ENCODE data around the gene BASP1.
"Not testable (repeated sequence)": the region's sequence is repeated elsewhere in the genome, so short reads cannot be mapped to it uniquely, and the experiment has no call there.

Gene BASP1

GRCh38 chr5:17217493-17218352, at the start of gene BASP1:
TSS of gene BASP1 (plus strand) at chr5:17217631. CDS start at chr5:17275217, 57,586 bp downstream.
- DNase-seq, result peak; percentile 58

- DNase-seq, result no peak
Observed at GRCh38 chr5:17169507-17169906, 47.9 kb upstream of the BASP1 start.

DNA sequence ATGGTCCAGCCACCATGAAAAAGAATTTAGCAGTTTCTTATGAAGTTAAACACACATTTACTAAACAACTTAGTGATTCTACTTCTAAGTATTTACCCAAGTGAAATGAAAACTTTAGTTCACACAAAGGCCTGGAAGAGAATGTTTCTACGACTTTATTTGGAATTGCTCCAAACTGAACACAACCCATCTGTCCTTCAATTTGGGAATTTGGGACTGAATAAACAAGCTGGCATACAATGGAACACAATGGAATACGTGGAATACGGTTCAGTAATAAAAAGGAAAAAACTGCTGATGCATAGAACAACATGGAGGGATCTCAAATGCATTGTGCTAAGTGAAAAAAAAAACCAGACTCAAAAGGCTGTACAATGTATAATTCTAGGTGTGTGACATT, 44.6 kb upstream of the BASP1 start:
- no peak for DNase-seq

- DNase-seq, result no peak
Observed at GRCh38 chr5:17174965-17175364, 42.5 kb upstream of the BASP1 start.

GRCh38 chr5:17177501-17178372, 39.7 kb upstream of the BASP1 start:
- no peak for DNase-seq

GRCh38 chr5:17178373-17178675, 39.1 kb upstream of the BASP1 start:
- DNase-seq, result no peak

GRCh38 chr5:17180330-17180843, 37.0 kb upstream of the BASP1 start:
- no peak for DNase-seq

DNA sequence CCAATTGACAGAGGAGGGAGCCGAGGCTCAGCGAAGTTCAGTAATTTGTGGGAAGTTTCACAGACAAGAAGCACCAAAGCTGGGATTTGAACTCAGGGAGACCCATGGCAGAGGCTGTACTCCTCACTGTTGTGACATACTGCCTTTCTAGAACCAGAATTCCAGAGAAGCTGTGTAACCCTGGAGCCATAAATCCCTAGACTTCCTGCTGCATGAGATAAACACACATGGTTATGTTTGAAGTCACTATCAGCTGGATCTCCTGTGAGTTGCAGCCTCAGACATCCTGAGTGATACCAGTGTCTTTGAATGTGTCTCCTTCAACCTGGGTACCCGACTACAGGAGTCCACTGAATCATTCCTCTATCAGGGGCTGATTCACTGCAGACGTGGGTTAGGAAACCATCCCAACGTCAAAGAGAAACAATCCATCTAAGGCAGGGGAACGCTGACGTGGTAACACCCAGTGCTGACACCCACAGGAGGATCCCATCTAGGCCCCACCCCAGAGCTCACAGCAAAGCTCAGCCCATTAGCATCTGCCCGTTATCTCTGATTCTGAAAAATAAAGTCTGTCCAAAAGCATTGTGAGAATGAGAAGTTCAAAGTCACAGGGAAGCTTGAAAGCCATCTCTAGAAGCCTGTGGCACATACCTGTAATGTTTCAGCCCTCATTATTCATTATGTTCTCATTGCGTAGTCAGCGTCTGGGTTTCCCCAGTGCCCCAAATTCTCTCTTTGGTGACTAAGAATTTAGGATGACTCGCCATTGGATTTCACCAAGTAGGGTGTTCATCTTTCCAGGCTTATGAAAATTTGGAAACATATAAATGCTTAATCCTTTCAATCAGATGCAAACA, 36.3 kb upstream of the BASP1 start:
- peak; percentile 53 for DNase-seq

GRCh38 chr5:17182494-17182893, 34.9 kb upstream of the BASP1 start:
- DNase-seq, result no peak

DNA sequence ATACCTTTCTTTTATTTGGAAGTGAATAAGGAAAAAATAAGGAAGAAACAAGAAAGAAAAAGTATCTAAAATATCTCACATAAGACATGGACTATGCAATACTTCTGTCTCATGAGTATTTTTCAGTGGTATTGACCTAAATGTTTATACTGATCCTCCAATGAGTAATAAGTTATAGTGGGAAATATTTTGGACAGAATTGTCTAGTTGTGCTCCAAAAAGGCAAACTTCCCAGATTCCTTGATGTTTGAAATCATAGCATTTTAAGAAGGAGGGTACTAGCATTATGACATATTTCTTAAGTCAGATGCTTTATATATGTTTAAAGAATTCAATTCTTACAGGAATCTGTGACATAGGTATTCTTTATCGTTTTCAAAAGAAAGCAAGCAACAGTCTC, 34.5 kb upstream of the BASP1 start:
- DNase-seq, result no peak

DNA sequence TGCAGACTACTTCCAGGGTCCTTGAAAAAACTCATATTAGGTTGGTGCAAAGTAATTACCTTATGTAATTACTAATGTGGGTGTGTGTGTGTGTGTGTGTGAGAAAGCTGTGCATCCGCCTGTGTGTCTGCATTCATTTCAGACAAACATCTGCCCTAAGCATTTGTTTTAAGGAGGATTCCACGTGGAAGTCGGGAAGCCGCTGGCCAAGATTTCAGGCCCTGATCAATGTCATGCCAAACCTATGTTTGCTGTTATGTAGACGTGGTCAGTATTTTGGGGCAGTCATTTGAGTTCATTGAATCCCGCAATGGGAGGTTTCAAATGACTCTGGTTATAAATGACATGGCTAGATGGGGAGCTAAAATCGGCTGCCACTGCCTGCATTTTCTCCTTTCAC, 33.6 kb upstream of the BASP1 start:
- no peak for DNase-seq

- DNase-seq, result no peak
Observed at GRCh38 chr5:17184588-17184987, 32.8 kb upstream of the BASP1 start.

- DNase-seq, result no peak
Observed at GRCh38 chr5:17185349-17185748, 32.1 kb upstream of the BASP1 start.

- DNase-seq, result no peak
Observed at GRCh38 chr5:17185773-17186172, 31.7 kb upstream of the BASP1 start.

- no peak for DNase-seq
Observed at GRCh38 chr5:17186256-17186655, 31.2 kb upstream of the BASP1 start.

- DNase-seq, result no peak
Observed at GRCh38 chr5:17187011-17187785, 30.2 kb upstream of the BASP1 start.

DNA sequence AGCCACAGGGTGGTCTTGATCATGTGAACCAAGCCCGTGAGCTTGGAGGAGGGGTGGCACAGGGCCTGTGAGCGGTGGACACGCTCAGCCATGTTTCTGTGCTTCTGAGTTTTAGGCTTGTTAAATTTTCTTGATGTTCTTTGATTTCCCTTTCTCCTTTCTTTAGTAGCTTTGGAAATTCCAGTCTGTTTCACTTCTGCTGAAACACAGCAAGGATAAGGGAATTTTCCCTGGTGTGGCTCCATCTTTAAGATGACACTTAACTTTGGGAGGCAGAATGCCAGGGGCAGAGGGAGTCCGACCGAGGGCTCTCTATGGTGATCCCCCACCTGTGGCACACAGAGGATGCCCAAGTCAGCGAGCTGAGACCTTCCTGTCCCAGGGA, 29.7 kb upstream of the BASP1 start:
- no peak for DNase-seq

DNA sequence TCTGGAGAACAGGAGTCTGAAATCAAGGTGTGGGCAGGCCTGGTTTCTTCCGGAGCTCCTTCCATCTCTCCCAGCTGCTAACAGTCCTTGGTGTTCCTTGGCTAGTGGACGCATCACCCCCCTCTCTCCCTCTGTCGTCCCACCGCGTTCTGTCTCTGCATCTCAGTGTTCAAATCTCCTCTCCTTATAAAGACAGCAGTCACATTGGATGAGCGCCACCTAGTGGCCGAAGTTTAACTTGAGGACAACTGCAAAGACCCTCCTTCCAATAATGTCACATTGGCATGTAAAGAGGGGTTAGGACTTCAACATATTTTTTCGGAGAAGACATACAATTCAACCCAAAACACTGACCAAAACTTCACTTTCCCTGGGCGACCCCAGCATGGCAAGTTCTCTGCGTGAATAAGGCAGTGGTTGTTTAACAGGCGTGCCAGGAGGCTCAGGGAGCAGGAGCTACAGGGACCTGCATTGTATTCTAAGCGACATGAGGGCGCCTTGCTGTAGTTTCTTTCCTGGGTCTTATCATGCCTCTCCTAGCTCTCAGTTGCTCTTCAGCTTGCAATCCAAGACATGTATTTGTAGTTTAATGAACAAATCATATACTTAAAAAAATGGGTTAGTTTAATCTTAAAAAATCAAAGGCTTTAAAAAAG, 27.9 kb upstream of the BASP1 start:
- DNase-seq, result peak; percentile 78

GRCh38 chr5:17190242-17190778, 27.1 kb upstream of the BASP1 start:
- peak; percentile 77 for DNase-seq

DNA sequence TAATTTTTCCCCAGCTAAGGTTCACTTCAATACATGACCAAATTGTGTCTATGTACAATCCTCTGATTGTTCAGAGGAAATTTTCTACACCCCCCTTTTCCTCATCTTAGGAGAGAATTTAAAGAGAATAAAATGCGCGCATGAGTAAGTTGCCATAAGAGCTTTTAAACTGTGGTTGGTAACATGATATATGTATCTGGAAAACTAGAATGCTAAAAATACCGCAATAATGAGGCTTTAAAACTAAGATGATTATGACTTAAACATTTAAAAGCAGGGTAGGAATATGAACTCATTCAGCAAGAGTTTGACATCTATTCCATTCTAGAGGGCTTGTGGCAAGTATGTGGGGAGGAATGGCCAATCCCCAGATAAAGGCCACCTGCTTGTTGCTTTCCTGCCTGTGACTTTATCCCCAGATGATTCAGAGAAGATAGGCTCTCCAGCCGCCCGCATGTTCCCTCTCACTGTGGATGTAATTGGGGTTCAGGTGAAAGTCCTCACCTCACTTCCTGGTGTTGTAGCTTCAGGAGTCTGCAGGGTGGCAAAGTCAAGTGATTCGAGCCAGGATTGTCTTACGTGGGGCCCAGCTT, 26.5 kb upstream of the BASP1 start:
- peak; percentile 77 for DNase-seq

GRCh38 chr5:17191574-17191973, 25.9 kb upstream of the BASP1 start:
- DNase-seq, result not testable (repeated sequence)

Data from kidney glomerular epithelial cell (primary cell).